HG02610 (cell line): Measurements from ENCODE around the gene UTP14C.
"Not testable (repeated sequence)": the region's sequence is repeated elsewhere in the genome, so short reads cannot be mapped to it uniquely, and the experiment has no call there.

ENCODE experiments used
- ATAC-seq: cut with Tn5 transposase; IDR thresholded peaks from one replicate; pipeline ENCODE4 v1.9.1; 2021; ENCODE audit warnings: mild to moderate bottlenecking, moderate library complexity; ENCODE audit not compliant: unreplicated experiment

UTP14C gene, protein sequence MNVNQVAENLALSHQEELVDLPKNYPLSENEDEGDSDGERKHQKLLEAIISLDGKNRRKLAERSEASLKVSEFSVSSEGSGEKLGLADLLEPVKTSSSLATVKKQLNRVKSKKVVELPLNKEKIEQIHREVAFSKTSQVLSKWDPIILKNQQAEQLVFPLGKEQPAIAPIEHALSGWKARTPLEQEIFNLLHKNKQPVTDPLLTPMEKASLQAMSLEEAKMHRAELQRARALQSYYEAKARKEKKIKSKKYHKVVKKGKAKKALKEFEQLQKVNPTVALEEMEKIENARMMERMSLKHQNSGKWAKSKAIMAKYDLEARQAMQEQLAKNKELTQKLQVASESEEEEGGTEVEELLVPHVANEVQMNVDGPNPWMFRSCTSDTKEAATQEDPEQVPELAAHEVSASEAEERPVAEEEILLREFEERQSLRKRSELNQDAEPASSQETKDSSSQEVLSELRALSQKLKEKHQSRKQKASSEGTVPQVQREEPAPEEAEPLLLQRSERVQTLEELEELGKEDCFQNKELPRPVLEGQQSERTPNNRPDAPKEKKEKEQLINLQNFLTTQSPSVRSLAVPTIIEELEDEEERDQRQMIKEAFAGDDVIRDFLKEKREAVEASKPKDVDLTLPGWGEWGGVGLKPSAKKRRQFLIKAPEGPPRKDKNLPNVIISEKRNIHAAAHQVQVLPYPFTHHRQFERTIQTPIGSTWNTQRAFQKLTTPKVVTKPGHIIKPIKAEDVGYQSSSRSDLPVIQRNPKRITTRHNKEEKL

DNA sequence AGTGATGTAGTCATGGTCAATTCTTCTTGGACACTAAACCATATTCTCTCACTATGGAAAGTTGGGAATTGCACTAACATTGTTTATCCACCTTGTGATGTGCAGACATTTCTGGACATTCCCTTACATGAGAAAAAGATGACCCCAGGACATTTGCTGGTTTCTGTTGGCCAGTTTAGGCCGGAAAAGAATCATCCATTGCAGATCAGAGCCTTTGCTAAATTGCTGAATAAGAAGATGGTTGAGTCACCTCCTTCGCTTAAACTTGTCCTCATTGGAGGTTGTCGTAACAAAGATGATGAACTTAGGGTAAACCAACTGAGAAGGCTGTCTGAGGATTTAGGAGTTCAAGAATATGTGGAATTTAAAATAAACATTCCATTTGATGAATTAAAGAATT is at the start of gene UTP14C:
Gene UTP14C (plus strand): TSS at position 211 of the 400 bp plus-strand sequence. CDS start 4,114 bp downstream, outside the sequence.
- ATAC-seq, result no peak

DNA sequence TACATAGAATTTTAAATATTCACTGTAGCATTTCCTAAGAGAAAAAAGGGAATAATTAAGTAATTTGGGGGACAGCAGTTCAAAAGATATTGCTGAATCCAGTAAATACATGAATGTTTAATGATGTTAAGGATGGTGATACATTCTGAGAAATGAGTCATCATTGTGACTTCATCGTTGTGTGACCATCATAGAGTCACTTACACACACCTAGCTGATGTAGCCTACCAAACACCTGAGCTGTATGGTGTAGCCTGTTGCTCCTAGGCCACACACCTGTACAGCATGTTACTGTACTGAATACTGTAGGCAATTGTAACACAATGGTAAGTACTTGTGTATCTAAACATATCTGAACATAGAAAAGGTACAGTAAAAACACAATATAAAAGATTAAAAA is 48.1 kb upstream of the UTP14C start:
- no peak for ATAC-seq

DNA sequence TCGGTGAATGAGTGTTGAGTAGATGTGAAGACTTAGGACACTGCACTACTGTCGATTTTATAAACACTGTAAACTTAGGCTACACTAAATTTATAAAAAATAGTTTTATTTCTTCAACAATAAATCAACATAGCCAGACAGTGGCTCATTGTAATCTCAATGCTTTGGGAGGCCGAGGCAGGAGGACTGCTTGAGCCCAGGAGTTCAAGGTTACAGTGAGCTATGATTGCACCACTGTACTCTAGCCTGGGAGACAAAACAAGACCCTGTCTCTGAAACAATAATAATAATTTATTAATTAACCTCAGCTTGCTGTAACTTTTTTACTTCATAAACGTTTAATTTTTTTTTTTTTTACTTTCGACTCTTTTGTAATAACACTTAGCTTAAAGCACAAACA is 47.6 kb upstream of the UTP14C start:
- ATAC-seq, result no peak

DNA sequence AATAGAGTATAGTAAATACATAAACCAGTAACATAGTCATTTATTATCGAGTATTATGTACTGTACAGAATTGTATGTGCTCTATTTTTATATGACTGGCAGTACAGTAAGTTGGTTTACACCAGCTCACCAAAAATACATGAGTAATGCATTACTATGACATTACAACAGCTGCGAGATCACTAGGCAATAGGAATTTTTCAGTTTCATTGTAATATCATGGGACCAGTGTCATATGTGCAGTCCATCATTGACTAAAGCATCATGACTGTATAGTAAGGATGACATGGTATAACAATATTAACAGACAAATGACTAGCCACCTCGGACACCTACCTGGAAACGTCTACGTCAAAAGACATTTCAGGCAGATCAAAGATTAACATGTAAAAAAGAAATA is 46.9 kb upstream of the UTP14C start:
- no peak for ATAC-seq

DNA sequence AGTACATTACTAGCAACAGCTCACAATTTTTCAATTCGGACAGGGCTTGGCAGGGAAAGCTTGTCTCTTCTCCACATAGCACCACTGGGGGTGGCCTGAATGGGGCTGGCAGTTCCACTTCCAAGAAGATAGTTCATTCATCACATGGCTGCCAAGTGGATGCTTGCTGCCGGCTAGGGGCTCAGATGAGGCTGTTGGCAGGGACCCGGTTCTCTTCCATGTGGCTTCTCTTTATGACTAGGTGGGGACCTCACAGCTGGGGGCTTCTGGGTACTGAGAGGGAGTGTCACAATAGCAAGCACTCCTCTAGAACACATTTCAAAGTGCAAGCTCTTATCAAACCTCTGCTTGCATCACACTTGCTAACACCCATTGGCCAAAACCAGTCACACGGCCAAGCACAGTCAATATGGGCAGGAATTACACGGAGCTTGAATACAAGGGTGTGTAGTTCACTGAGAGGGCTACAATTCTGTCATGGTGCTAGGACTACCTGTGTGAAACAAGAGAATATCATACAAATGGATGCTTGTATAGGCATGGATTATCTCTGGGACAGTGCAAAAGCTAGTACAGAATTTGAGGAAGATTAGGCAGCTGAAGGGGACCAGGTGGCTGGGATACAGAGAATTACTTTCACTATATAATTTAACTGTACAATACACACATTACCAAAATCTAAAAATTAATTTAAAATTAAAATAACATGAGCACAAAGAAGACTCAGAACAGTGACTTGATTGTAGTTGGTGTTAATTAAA is 45.5 kb upstream of the UTP14C start:
- no peak for ATAC-seq

DNA sequence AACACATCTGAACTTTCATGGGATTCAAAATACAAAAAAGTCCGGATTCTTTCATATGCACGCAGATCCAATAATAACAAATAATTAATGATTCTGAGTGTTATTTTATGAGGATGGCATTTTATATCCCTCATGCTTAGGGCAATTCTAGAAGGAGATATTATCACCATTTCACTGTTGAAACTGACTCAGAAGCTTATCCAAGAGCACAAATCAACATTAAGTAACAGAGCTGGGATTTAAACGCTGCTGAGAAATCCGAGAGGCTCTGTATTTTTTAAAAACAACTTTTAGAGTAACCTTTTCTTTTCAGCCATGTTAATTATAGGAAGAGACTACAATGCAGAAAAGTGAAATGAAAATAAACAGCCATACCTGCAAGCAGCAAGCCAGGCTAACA is 43.6 kb upstream of the UTP14C start:
- ATAC-seq, result no peak

DNA sequence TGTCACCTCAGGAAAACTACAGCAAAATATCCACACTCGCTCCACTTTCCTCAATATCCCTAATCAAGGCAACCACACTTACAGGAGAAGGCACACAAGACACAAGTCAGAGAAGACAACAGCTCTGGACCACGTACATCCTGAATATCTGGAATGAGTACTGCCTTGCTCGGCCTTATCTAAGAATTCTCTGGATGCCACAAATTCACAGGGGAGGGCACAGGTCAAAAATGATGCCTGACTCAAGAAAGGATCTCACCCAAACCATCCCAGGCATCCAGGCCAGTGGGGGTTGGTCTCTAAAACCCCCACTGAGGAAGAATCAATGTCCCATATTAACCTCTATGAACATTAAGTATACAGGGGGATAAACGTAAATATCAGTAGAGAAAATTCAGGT is 43.1 kb upstream of the UTP14C start:
- ATAC-seq, result no peak

DNA sequence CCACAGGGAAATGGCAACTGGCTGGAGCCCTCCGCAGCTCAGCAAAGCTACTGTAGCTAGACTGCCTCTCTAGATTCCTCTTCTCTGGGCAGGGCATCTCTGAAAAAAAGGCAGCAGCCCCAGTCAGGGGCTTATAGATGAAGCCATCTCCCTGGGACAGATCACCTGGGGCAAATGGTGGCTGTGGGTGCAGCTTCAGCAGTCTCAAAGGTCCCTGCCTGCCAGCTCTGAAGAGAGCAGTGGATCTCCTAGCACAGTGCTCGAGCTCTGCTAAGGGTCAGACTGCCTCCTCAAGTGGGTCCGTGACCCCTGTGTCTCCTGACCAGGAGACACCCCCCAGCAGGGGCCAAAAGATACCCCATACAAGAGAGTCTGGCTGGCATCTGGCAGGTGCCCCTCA is 41.2 kb upstream of the UTP14C start:
- ATAC-seq, result not testable (repeated sequence)

DNA sequence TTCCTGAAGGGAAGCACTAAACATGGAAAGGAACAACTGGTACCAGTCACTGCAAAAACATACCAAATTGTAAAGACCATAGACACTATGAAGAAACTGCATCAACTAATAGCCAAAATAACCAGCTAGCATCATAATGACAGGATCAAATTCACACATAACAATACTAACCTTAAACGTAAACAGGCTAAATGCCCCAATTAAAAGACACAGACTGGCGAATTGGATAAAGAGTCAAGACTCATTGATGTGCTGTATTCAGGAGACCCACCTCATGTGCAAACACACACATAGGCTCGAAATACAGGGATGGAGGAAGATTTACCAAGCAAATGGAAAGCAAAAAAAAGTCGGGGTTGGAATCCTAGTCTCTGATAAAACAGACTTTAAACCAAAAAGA is 39.6 kb upstream of the UTP14C start:
- ATAC-seq, result not testable (repeated sequence)

DNA sequence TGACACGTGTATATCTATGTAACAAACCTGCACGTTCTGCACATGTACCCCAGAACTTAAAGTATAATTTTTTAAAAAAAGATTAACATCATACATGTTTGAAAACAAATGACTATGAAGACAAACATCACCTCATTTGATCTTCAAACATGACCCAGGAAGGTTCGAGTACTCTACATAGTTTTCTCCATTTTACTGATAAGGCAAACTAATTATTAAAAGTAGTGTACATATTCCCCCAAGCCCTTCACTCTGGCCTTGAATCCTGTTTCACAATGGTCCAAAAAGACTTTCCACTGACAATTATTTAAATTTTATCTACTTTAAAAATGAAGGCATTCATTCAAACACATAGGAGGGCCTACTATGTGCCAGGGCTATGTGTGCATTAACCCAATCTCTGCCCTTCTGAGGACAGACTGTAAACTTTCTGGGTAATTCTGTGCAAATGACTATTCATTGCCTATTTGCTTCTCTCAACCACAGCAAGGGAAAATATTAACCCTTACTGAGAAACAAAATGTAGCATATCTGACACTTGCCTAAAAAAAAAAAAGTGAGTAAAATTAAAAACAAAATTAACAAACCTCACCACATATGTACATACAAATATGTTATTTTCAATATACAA is 35.4 kb upstream of the UTP14C start:
- no peak for ATAC-seq

DNA sequence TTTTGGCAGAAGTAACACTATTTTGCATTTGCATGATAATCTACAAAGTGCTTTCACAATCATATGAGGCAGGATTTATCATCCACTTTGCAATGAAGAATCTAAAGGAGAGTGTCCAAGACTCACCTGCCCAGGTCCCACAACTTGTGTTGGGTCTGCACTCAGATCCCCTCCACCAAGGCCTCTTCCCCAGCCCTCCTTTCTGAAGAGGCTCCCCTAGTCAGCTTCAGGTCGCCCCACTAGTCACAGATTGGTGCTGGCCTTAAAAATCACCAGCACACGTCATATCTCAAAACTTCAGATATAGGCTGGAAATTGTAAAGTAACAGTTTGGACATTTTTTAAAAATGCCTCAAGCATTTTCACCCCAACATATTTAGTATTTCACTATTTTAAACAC is 30.8 kb upstream of the UTP14C start:
- no peak for ATAC-seq

DNA sequence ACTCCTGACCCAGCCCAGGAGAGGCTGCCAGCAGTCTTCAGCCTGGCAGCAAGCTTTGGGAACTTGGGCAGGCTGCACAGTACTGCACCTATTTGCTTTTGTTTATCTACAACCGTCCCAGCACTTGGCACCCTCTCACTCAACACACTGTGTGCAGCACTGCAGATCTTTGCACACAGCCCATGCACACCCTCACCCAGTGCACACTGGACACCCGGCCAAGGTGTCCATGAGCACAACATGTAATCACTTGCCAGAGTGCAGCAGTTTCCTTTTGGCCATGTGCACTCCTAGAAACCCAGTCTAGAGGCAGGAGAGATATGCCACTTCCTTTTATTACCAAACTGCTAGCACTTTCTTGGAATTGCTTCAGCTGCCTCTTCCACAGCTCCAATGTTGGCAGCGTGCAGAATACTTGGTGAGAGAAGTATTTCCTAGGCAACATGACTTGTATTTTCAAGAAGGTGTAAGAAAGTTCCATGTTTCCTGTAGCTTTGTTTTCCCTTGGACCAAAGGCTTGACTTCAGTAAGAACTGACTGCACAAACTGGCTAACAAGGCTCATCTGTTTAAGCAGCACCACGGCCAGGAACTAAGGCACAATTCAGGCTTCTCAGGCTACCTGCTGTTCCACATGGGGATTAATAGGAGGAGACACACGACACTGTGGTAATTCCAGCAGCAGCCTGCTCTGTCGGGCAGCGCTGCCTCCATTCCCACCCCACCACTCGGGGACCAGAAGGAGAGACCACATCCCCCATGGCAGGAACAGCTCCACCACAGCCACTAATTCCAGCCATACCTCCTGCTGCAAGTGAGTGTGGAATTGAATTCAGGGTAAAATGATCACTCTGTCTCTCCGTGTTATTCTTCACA is 28.6 kb upstream of the UTP14C start:
- ATAC-seq, result no peak

DNA sequence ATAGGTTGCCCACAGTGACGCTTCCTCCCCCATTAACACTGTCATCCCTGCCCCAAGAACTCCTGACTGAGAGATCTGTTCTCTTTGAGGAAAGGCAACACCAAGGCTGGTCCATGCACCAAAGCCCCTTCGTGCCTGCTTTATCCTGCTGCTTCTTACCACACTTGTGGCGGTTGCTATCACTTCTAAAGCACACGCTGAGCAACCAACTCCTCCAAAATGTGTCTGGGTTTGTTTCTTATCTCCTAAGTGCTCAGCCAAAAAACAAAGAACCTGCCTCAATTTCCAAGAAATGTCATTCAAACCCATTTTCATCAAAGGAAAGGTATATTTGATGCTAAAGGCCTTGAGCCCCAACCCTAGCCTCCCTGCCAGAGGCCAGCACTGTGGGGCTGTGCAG is 27.9 kb upstream of the UTP14C start:
- no peak for ATAC-seq

DNA sequence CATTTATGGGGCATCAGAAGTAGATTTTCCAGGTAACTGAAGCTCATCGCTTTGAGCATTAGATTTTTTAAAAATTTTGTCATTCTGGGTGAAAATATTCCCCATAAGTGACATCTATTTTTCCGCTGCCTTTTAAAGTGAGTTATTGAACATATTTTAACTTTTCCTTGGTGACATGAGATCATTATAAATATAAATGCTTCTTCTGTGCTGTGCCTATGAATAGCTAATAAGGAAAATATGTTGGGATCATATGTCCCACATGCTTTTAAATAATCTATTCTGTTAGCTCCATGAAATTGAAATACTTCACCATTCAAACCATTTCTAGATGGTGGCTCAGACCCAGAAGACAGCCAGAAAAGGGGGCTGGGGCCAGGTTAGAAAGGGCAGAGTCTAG is 27.3 kb upstream of the UTP14C start:
- ATAC-seq, result no peak

DNA sequence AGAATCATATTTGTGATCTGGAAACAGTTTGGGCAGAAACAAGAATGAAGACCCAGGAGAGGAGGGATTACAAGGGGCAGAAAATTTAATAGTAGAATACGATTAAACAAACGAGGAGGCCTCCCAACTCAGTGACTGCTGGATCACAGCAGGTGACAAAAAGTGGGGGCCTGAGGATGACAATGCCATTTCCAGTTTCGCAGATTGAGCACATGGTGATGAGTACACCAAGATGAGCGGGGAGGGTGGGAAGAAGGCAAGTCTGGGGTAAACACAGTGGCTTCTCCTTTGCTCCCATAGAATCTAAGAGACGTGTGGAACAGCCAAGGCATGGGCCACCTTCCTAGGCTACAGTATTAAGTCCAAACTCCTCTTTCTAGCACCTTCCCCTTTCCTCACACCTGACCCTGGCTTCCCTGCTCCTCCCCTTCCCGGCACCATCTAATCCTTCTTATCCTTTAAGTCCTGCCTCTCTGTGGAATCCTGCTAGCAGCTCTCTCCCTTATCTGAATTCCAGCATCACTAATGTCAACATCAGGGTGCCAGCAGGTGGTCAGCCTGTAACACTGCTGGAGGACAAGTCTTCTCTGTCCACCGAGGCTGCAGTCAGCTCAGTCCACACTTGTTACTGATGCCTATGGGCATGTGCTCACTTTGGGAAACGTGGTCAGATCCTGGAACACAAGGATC is 26.7 kb upstream of the UTP14C start:
- ATAC-seq, result no peak

DNA sequence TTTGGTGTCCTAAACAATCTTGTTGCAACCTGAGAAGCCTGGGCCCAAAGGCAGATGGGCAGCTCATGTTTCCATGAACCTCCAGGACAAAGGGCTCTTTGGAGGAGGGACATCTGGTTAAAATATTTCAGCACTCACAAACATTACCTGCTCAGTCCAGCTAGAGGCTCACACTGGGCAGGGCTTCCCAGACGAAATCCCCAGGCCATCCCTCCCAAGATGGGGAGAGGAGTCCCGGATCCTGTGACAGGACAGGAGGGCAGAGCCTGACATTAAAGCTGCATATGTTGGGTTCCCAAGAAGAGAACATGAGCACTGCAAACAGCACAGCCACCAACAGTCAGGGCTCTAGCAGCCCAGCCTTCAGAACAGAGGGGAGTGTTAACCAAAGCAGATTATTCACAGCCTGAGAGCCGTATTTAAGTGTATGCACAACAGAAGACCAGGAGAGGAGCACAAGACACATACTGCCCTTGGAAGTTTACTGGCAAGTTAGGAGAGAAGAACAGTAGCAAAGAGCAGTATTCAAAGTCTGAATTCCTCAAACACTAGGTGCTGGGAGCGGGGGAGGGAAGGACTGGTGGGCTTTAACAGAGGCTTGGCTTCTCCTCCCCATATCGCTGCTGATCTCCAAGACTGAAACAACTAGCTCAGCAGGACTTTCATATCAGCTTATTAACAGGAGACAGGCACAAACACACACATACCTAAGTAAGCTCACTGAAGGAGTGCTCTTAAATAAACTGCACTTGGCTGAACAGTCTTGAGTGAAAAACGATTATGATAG is 25.6 kb upstream of the UTP14C start:
- ATAC-seq, result no peak

DNA sequence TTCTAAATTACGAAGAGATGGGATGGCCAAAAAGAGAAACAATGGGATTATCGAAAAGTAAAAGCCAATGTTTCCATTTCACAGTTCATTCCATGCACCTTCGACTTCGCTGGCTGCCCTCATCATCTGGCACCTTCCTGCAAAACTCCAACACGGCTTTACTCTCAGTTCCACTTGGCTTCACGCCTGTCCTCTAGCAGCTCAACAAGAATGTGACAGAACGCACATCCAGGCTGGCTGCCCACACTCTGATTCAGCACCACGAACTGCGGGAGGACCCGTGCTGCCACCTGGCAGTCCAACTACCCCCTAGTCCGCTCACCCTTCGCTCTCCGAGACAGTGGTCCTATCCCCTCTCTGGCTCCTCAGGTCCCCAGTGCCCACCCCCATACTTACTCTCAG is 25.0 kb upstream of the UTP14C start:
- no peak for ATAC-seq

DNA sequence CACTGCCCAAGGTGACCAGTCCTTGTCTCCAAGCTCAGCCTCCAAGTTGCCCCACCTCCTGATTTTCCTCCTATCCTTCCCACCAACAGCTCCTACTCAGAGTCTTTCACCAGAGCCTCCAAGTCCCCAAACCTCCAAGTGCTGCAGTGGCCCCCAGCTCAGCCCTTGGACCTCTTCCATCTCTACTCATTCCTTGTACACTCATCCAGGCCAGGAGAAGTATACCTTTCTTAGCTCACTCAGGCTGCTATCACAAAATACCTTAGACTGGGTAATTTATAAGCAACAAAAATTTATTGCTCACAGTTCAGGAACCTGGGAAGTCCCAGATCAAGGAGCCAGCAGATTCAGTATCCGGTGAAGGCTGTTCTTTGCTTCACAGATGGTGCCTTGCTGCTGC is 24.6 kb upstream of the UTP14C start:
- no peak for ATAC-seq
